ENCODE results near the gene ADAP1. TPM values are rescaled to one million over a fixed set of nuclear protein-coding genes. Genes with fewer than 3 reads are reported as not detected.
A peak's percentile ranks its signal among the peaks of the same experiment; 100 is the strongest.

ADAP1 gene
- total and polyA plus RNA-seq, 2 of the 13 experiments (the other 11 are each of a cell fraction or from before 2014, with no cell fraction given): 10.5 to 24.6 TPM

DNA sequence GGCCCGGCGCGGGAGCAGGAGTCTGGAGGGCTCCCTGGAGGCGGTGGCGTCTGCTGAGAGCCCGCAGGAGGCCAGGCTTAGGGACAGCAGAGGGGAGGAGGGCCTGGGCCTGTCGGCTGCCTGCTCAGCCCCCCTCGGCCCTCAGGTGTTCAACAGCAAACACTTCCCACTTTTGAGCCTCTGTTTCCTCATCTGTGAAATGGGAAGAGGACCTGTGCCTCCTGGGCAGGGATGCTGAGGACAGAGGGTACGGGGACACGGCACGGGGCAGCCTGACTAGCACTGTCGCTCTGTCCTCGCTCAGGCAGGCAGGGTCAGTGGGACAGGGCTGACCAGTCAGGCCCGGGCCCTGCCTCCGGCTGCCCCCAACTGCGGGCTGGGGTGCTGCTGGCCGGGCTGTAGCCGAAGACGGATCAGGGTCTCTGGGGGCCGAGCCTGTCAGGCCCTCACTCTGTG is 29.2 kb upstream of the ADAP1 start (continued):
- TF ChIP-seq, protein P1, sequence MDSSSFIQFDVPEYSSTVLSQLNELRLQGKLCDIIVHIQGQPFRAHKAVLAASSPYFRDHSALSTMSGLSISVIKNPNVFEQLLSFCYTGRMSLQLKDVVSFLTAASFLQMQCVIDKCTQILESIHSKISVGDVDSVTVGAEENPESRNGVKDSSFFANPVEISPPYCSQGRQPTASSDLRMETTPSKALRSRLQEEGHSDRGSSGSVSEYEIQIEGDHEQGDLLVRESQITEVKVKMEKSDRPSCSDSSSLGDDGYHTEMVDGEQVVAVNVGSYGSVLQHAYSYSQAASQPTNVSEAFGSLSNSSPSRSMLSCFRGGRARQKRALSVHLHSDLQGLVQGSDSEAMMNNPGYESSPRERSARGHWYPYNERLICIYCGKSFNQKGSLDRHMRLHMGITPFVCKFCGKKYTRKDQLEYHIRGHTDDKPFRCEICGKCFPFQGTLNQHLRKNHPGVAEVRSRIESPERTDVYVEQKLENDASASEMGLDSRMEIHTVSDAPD (CRISPR knock-in tag; IDR thresholded peaks at IDR 0.05): 0 out of 2 replicates have a peak, but pooled peaks have one; percentile 17
- TF ChIP-seq ZBTB38 (CRISPR knock-in tag; IDR thresholded peaks at IDR 0.05): peak; percentile 33
- TF ChIP-seq, protein P2, sequence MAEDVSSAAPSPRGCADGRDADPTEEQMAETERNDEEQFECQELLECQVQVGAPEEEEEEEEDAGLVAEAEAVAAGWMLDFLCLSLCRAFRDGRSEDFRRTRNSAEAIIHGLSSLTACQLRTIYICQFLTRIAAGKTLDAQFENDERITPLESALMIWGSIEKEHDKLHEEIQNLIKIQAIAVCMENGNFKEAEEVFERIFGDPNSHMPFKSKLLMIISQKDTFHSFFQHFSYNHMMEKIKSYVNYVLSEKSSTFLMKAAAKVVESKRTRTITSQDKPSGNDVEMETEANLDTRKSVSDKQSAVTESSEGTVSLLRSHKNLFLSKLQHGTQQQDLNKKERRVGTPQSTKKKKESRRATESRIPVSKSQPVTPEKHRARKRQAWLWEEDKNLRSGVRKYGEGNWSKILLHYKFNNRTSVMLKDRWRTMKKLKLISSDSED (CRISPR knock-in tag; IDR thresholded peaks at IDR 0.05): no peak
- TF ChIP-seq, protein P3, sequence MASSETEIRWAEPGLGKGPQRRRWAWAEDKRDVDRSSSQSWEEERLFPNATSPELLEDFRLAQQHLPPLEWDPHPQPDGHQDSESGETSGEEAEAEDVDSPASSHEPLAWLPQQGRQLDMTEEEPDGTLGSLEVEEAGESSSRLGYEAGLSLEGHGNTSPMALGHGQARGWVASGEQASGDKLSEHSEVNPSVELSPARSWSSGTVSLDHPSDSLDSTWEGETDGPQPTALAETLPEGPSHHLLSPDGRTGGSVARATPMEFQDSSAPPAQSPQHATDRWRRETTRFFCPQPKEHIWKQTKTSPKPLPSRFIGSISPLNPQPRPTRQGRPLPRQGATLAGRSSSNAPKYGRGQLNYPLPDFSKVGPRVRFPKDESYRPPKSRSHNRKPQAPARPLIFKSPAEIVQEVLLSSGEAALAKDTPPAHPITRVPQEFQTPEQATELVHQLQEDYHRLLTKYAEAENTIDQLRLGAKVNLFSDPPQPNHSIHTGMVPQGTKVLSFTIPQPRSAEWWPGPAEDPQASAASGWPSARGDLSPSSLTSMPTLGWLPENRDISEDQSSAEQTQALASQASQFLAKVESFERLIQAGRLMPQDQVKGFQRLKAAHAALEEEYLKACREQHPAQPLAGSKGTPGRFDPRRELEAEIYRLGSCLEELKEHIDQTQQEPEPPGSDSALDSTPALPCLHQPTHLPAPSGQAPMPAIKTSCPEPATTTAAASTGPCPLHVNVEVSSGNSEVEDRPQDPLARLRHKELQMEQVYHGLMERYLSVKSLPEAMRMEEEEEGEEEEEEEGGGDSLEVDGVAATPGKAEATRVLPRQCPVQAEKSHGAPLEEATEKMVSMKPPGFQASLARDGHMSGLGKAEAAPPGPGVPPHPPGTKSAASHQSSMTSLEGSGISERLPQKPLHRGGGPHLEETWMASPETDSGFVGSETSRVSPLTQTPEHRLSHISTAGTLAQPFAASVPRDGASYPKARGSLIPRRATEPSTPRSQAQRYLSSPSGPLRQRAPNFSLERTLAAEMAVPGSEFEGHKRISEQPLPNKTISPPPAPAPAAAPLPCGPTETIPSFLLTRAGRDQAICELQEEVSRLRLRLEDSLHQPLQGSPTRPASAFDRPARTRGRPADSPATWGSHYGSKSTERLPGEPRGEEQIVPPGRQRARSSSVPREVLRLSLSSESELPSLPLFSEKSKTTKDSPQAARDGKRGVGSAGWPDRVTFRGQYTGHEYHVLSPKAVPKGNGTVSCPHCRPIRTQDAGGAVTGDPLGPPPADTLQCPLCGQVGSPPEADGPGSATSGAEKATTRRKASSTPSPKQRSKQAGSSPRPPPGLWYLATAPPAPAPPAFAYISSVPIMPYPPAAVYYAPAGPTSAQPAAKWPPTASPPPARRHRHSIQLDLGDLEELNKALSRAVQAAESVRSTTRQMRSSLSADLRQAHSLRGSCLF (CRISPR knock-in tag; IDR thresholded peaks at IDR 0.05; ENCODE audit: borderline replicate concordance): no peak
- no peak for TF ChIP-seq FOXC1 (CRISPR knock-in tag; IDR thresholded peaks at IDR 0.05; ENCODE audit: borderline replicate concordance)
- TF ChIP-seq KDM1A (CRISPR knock-in tag; IDR thresholded peaks at IDR 0.05): peak; percentile 79; the same call in 1 of the 2 replicates
